Suprapubic skin (tissue), 3 donors: ENCODE data around the gene PRIMPOL.

Experiments
- CTCF ChIP-seq, 2 donors: fragments of 200-600 bp in 1 of 2; fragments of 450-650 bp in 1 of 2; sonication (generic) in 1 of 2; IDR thresholded peaks; one replicate each; pipeline ENCODE4 v1.5.1; 2016 to 2019; ENCODE audit warnings: antibody characterized with exemption in 2 of 2, mild to moderate bottlenecking in 1 of 2, moderate library complexity in 1 of 2
- POLR2A ChIP-seq, 2 donors: fragments of 450-650 bp; IDR thresholded peaks; one replicate each; pipeline ENCODE4 v1.6.1; 2017; ENCODE audit warnings: antibody characterized with exemption in 2 of 2, mild to moderate bottlenecking in 2 of 2, moderate library complexity in 2 of 2

GRCh38 chr4:184641022-184641421 is 8.5 kb upstream of the PRIMPOL start:
- TF ChIP-seq CTCF (IDR thresholded peaks at IDR 0.05) (no peak), POLR2A (IDR thresholded peaks at IDR 0.05) (no peak)
